Right cardiac atrium (tissue), 5 donors: ENCODE results near the gene CELSR3. TPM values are rescaled to one million over a fixed set of nuclear protein-coding genes. Genes with fewer than 3 reads are reported as not detected.

Source experiments
- ATAC-seq, 2 donors: fragments of 200-7000 bp; cut with Tn5 transposase; one replicate each; pipeline versions ENCODE4 v1.8.0 to v1.9.1; 2020; ENCODE audit warnings: moderate library complexity in 2 of 2, mild to moderate bottlenecking in 1 of 2
- DNase-seq, 3 donors: peaks; one replicate each; pipeline ENCODE4 v3.0.0-alpha.2; 2020
- H3K27ac ChIP-seq: one replicate; pipeline ENCODE4 v1.5.1; 2013; ENCODE audit warnings: mild to moderate bottlenecking, low read length, control low read depth, moderate library complexity
- H3K27me3 ChIP-seq: one replicate; pipeline ENCODE4 v1.6.1; 2013; ENCODE audit not compliant: control insufficient read depth, insufficient read depth
- H3K4me1 ChIP-seq: one replicate; pipeline ENCODE4 v1.6.1; 2013; ENCODE audit warnings: low read length; ENCODE audit not compliant: control insufficient read depth, insufficient read depth
- H3K4me3 ChIP-seq: one replicate; pipeline ENCODE4 v1.5.1; 2013; ENCODE audit warnings: low read length, control low read depth
- H3K9me3 ChIP-seq: one replicate; pipeline ENCODE4 v1.6.1; 2013; ENCODE audit warnings: low read length; ENCODE audit not compliant: control insufficient read depth
- WGBS: extraction: QIAGEN DNeasy Blood & Tissue Kit; methylation state at CpG from one replicate; pipeline ENCODE4 v1.1.7; 2013; 5-methylcytosine and 5-hydroxymethylcytosine counted together
- intact Hi-C, 4 donors: fragments of 100-400 bp; cut with DNase I; formaldehyde crosslinking; loops; one replicate each; pipeline versions ENCODE4 v1.11.0 to v1.14.0; 2022 to 2023
- polyA plus RNA-seq: library from polyadenylated mRNA; stranded (reverse); fragments of 200-250 nt; gene quantifications from one replicate; pipeline ENCODE4 v1.2.3, GENCODE V29; 2013
- total RNA-seq, 4 donors: library from RNA; stranded (reverse); fragmentation: NEBNext Ultra II Directional; extraction: Animal tissue kit (Norgen Biotek cat#: 25700); gene quantifications; one replicate each; pipeline ENCODE4 v1.2.1, GENCODE V29; 2021
- donor health status: healthy with polysubstance abuse.
- donor health status: DM: no; HTN: yes; CAD: no.
- donor health status: DM: no; HTN: no; CAD: no.
- donor health status: DM: no; HTN: yes; CAD: no; lungs with severe emphysema.
- donor health status: DM: yes; HTN: yes; CAD: no.

CELSR3 gene
- total and polyA plus RNA-seq, 5 donors = 0.20 to 0.33 (median 0.27) TPM

- H3K27me3 ChIP-seq = no peaks in the 10 kb centered on the region
- H3K4me1 ChIP-seq = no peaks in the 10 kb centered on the region
- intact Hi-C loops = no loop called here
- H3K4me3 ChIP-seq = no peak overlapping the region
- ATAC-seq (no peak), DNase-seq (no peak)
- H3K9me3 ChIP-seq = no peaks in the 10 kb centered on the region
- 90% methylated on average over 12 of the region's 12 CpGs for WGBS
- no peak overlapping the region for H3K27ac ChIP-seq
Observed at GRCh38 chr3:48642605-48643004, 20.1 kb downstream of the CELSR3 start.

DNA sequence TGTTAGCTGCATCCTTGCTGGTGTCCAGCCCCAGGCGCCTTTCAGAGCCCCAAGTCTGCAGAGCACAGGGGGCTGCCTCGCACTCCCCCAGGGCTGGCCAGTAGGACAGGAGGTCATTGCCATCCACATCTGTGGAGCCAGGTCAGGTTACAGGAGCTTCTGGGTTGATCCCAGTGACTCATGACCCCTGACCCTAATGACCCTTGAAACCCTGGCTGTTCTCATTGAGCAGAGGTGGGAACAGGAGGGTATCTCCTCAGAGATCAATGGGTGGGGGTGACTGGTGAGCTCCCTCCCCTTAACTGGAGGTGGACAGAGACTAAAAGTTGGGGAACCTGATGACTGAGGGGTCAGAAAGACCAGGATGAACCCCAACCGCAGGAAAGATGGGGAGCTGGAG lies 21.3 kb downstream of the CELSR3 start:
- intact Hi-C loops = no loop called here

GRCh38 chr3:48639944-48640606 lies 22.6 kb downstream of the CELSR3 start:
- Histone ChIP-seq H3K27me3 (no peaks in the 10 kb centered on the region), H3K27ac (no peak overlapping the region), H3K9me3 (no peaks in the 10 kb centered on the region), H3K4me1 (no peaks in the 10 kb centered on the region), H3K4me3 (no peak overlapping the region)
- intact Hi-C loops = no loop called here
- ATAC-seq (no peak), DNase-seq (peak in 1 of 3 donors; percentile 70)
- WGBS = 91% methylated on average over 38 of the region's 38 CpGs

More for the DNA sequence above, 21.3 kb downstream of the CELSR3 start:
- Histone ChIP-seq H3K4me3 (no peak overlapping the region), H3K27ac (no peak overlapping the region), H3K4me1 (no peaks in the 10 kb centered on the region), H3K9me3 (no peaks in the 10 kb centered on the region), H3K27me3 (no peaks in the 10 kb centered on the region)
- ATAC-seq (no peak), DNase-seq (no peak)
- 97% methylated on average over 3 of the region's 3 CpGs for WGBS

- DNase-seq = no peak
- intact Hi-C loops = no loop called here
- Histone ChIP-seq H3K9me3 (no peaks in the 10 kb centered on the region), H3K4me1 (no peaks in the 10 kb centered on the region), H3K27ac (no peak overlapping the region), H3K27me3 (no peaks in the 10 kb centered on the region), H3K4me3 (no peak overlapping the region)
- ATAC-seq = no peak
- 67% methylated on average over 6 of the region's 6 CpGs for WGBS
Observed at GRCh38 chr3:48637305-48637704, 25.4 kb downstream of the CELSR3 start.

- intact Hi-C loops = no loop called here
- no peaks in the 10 kb centered on the region for H3K27me3 ChIP-seq
- no peak for DNase-seq
- H3K4me3 ChIP-seq = peak overlapping the region; percentile 61
- no peaks in the 10 kb centered on the region for H3K9me3 ChIP-seq
- no peaks in the 10 kb centered on the region for H3K4me1 ChIP-seq
- peak overlapping the region; percentile 82 for H3K27ac ChIP-seq
- no peak for ATAC-seq
- 29% methylated on average over 10 of the region's 10 CpGs for WGBS
Observed at GRCh38 chr3:48636149-48636655, 26.5 kb downstream of the CELSR3 start.

- no peaks in the 10 kb centered on the region for H3K27me3 ChIP-seq
- H3K4me3 ChIP-seq = peak within 1 kb of the TSS; percentile 64
- intact Hi-C loops = no loop called here
- H3K4me1 ChIP-seq = no peaks in the 10 kb centered on the region
- WGBS = under 1% methylated on average over 68 of the region's 68 CpGs
- DNase-seq = peak; percentile 98 to 99 (median 99)
- H3K27ac ChIP-seq = peak within 1 kb of the TSS; percentile 82
- ATAC-seq = peak; percentile 98
- H3K9me3 ChIP-seq = no peaks in the 10 kb centered on the region
Observed at GRCh38 chr3:48635222-48636021, 27.3 kb downstream of the CELSR3 start, which contains the start of gene SLC26A6. Gene SLC26A6, minus strand, starts transcription at chr3:48635461. Its CDS starts 68 bp downstream, at chr3:48635393.

DNA sequence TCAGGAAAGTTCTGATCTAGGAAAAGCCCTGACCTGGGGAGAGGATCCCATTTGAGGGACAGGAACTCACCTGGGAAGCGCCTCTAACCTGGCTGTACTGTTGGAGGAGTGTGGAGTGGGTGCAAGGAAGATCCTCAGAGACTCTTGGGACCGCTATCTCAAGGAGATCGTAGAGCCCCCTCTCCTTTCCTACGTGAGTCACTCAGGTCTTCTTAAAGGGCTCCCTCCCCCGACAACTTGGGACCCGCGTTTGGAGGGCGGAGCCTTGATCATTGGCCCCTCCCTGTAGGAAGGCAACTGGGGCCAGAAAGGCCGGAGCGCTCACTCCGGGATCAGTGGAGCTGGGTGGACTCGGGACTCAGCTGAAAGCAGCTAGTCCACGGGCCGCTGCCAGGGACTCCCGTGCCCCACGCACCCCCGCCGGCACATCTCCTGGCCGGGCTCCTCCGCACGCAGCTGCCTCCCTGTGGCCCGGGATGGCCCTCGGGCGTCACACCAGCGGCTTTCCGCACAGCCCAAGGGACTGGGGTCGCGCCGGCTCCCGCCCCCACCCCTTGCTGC lies 27.9 kb downstream of the CELSR3 start:
- intact Hi-C loops = no loop called here
- ATAC-seq = peak; percentile 57 to 69
- Histone ChIP-seq H3K4me3 (peak overlapping the region; percentile 64), H3K27ac (peak overlapping the region; percentile 65), H3K27me3 (no peaks in the 10 kb centered on the region), H3K9me3 (no peaks in the 10 kb centered on the region), H3K4me1 (no peaks in the 10 kb centered on the region)
- WGBS = 3% methylated on average over 30 of the region's 30 CpGs
- peak; percentile 74 to 84 (median 83) for DNase-seq

GRCh38 chr3:48633743-48634142 lies 28.9 kb downstream of the CELSR3 start:
- Histone ChIP-seq H3K4me1 (no peaks in the 10 kb centered on the region), H3K9me3 (no peaks in the 10 kb centered on the region), H3K27me3 (no peaks in the 10 kb centered on the region), H3K27ac (no peak overlapping the region), H3K4me3 (no peak overlapping the region)
- intact Hi-C loops = no loop called here
- ATAC-seq (no peak), DNase-seq (no peak)
- 82% methylated on average over 2 of the region's 2 CpGs for WGBS

DNA sequence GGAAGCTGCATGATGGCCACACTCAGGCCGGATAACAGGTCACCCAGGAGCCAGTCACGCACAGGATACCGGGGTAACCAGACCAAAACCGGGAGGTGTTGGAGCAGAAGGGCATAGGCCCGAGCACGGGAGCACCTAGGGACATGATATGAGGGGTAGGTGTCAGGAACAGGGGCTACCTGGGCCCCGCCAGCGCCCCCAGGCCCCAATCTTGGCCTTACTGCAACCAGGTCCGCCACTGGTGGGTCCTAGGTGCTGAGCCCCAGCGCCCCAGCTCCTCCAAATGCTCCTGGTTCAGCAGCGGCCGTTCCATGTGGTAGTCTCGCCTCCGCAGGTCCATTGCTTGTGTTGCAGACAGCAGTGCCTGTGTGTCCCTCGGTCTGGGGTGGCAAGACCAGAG lies 29.4 kb downstream of the CELSR3 start:
- peak in 1 of 3 donors; percentile 52 for DNase-seq
- Histone ChIP-seq H3K4me3 (no peak overlapping the region), H3K4me1 (no peaks in the 10 kb centered on the region), H3K27me3 (no peaks in the 10 kb centered on the region), H3K9me3 (no peaks in the 10 kb centered on the region), H3K27ac (no peak overlapping the region)
- WGBS = 95% methylated on average over 15 of the region's 15 CpGs
- intact Hi-C loops = no loop called here
- no peak for ATAC-seq

GRCh38 chr3:48631516-48632448 lies 30.9 kb downstream of the CELSR3 start:
- ATAC-seq (no peak), DNase-seq (no peak)
- Histone ChIP-seq H3K27ac (no peak overlapping the region), H3K4me1 (no peaks in the 10 kb centered on the region), H3K9me3 (no peaks in the 10 kb centered on the region), H3K4me3 (no peak overlapping the region), H3K27me3 (no peaks in the 10 kb centered on the region)
- intact Hi-C loops = no loop called here
- 89% methylated on average over 22 of the region's 22 CpGs for WGBS
